PC-9 (cell line): ENCODE data around the gene PSD4.

Experiments
- EZH2 ChIP-seq: fragments of 200-600 bp; sonication (generic); IDR thresholded peaks from 2 replicates; pipeline ENCODE4 v1.8.0; 2017; ENCODE audit warnings: antibody characterized with exemption, low read depth
- TF ChIP-seq, protein P1 (sequence below): fragments of 200-600 bp; sonication (generic); conservative IDR thresholded peaks from 2 replicates; pipeline ENCODE4 v1.6.1; 2017; ENCODE audit warnings: mixed run types, antibody characterized with exemption, mild to moderate bottlenecking, moderate library complexity

GRCh38 chr2:113219525-113219888, 45.7 kb downstream of the PSD4 start:
- TF ChIP-seq, protein P1, sequence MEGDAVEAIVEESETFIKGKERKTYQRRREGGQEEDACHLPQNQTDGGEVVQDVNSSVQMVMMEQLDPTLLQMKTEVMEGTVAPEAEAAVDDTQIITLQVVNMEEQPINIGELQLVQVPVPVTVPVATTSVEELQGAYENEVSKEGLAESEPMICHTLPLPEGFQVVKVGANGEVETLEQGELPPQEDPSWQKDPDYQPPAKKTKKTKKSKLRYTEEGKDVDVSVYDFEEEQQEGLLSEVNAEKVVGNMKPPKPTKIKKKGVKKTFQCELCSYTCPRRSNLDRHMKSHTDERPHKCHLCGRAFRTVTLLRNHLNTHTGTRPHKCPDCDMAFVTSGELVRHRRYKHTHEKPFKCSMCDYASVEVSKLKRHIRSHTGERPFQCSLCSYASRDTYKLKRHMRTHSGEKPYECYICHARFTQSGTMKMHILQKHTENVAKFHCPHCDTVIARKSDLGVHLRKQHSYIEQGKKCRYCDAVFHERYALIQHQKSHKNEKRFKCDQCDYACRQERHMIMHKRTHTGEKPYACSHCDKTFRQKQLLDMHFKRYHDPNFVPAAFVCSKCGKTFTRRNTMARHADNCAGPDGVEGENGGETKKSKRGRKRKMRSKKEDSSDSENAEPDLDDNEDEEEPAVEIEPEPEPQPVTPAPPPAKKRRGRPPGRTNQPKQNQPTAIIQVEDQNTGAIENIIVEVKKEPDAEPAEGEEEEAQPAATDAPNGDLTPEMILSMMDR: no peak
- TF ChIP-seq EZH2: no peak
